ENCODE results near the gene CACNA1D.
A peak's percentile ranks its signal among the peaks of the same experiment; 100 is the strongest.
"Not testable (repeated sequence)": the region's sequence is repeated elsewhere in the genome, so short reads cannot be mapped to it uniquely, and the experiment has no call there.

CACNA1D gene

DNA sequence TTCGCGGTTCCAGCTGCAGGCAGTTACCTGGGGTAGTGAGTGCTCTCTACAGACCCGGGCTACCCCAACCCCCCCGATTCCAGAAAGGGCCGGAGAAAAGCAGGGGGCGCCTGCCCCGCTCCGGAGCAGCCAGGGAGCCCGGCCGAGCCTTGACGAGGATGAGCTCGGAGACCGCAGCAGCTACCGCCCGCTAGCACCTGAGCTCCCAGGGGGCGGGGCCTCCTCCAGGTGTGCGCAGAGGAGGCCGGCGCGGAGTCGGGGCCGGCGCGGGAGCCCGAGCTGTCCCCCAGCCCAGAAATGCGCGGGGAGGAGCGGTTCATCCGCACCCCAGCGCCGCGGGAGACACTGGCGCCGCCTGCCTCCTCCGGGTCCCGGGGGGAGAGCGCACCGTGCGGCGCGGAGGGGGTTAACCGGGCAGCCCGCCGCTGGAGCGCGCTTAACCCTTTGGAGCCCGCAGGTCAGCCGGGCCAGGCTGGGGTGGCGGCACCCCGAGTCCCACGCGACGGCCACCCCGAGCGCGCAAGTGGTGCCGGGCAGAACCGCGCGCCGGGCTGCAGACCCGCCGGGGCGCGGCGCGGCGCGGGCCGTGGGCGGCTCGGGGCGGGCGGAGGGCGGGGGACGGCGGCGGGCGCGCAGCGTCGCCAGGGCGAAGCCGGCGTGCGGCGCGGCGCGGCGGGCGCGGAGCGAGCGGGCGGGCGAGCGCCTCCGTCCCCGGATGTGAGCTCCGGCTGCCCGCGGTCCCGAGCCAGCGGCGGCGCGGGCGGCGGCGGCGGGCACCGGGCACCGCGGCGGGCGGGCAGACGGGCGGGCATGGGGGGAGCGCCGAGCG, at the start of gene CACNA1D:
TSS of gene CACNA1D (plus strand) at position 649 of the 829 bp plus-strand sequence. CDS start 556 bp downstream, outside the sequence.
- peak; percentile 21 for DNase-seq
- peak; percentile 36 for ATAC-seq

- ATAC-seq = no peak
- DNase-seq = no peak
These were observed 37.3 kb upstream of the CACNA1D start for GRCh38 chr3:53457068-53457467.

- DNase-seq (no peak), ATAC-seq (no peak)
These were observed 34.1 kb upstream of the CACNA1D start for GRCh38 chr3:53460326-53460725.

DNA sequence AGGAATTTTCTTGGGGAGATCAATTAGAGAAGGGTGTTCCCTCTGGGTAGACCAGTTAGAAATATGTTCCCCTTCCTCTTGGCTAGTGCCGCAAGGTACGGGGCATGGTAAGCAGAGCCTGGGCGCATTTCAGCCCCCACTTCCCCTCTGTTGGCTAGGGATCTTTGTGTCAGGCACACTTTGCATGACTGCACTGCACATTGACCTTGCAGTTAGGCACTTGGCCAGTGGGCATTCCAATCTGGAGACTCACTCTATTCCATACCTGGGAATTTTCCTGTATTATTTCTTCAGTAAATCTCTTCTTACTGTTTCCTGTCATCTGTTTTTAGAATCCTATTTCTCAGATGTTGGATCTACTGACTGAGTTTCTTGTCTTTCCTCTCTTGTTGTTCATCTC, 30.0 kb upstream of the CACNA1D start:
- no peak for ATAC-seq
- DNase-seq = no peak

DNA sequence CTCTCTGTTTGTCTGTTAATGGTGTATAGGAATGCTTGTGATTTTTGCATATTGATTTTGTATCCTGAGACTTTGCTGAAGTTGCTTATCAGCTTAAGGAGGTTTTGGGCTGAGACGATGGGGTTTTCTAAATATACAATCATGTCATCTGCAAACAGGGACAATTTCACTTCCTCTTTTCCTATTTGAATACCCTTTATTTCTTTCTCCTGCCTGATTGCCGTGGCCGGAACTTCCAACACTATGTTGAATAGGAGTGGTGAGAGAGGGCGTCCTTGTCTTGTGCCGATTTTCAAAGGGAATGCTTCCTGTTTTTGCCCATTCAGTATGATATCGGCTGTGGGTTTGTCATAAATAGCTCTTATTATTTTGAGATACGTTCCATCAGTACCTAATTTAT, 24.7 kb upstream of the CACNA1D start:
- DNase-seq, ATAC-seq: not testable (repeated sequence)

DNA sequence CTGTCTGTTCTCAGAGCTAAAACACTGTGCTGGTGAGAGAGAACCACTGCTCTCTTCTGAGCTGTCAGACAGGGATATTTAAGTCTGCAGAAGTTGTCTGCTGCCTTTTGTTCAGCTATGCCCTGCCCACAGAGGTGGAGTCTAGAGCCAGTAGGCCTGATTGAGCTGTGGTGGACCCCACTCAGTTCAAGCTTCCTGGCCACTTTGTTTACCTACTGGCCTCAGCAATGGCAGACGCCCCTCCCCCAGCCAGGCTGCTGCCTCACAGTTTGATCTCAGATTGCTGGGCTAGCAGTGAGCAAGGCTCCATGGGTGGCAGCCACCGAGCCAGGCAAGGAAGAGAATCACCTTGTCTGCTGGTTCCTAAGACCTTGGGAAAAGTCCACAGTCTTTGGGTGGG, 21.0 kb upstream of the CACNA1D start:
- ATAC-seq (no peak), DNase-seq (no peak)

- ATAC-seq, DNase-seq: not testable (repeated sequence)
These were observed 18.0 kb upstream of the CACNA1D start for GRCh38 chr3:53476372-53476771.

DNA sequence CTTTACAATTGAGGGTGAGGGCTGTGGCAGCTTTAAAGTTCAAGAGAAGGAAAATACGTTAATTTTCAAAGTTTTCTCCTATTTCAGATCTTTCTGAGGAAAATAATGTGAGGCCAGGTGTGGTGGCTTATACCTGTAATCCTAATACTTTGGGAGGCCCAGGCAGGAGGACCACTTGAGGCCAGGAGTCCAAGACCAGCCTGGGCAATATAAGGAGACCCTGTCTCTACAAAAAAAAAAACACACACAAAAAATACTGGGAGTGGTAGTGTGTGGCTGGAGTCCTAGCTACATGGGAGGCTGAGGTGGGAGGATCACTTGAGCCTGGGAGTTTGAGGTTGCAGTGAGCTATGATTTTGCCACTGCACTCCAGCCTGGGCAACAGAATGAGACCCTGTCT, 16.7 kb upstream of the CACNA1D start:
- ATAC-seq, DNase-seq: not testable (repeated sequence)

DNA sequence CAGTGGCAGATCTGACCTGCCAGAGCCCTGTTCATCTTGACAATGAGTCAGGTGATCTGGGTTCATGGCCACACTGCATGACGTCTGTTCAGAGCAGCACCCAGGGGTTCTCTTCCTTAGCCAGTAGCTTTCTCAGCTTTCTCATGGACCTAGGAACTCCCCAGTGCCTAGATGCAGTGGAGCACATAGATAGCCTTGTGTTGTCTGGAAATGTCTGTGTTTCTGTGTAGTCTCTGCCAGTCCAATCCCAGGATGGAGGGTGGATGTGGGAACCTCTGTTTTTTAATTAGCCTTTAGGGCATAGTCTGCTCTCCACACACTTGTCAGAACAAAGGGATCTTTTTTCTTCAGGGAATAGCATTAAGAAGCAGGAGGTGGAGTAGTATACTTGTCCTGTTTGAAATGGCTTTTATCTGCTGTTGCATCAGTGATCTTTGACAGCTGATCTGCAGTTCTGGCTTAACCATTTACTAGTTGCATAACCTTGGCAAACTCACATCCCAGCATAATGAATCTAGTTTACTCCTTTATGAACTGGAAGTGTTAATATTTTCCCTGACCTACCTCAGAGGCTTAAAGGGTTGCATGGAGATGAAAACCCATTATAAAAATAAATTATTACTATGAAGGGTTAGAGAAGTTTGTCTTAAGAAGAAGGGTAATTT, 16.1 kb upstream of the CACNA1D start:
- ATAC-seq = no peak
- DNase-seq = no peak

GRCh38 chr3:53478921-53479664, 15.3 kb upstream of the CACNA1D start:
- no peak for ATAC-seq
- DNase-seq = no peak

- DNase-seq = no peak
- no peak for ATAC-seq
These were observed 12.2 kb upstream of the CACNA1D start for GRCh38 chr3:53482227-53482626.

- no peak for ATAC-seq
- DNase-seq = no peak
These were observed 10.6 kb upstream of the CACNA1D start for GRCh38 chr3:53483821-53484220.

DNA sequence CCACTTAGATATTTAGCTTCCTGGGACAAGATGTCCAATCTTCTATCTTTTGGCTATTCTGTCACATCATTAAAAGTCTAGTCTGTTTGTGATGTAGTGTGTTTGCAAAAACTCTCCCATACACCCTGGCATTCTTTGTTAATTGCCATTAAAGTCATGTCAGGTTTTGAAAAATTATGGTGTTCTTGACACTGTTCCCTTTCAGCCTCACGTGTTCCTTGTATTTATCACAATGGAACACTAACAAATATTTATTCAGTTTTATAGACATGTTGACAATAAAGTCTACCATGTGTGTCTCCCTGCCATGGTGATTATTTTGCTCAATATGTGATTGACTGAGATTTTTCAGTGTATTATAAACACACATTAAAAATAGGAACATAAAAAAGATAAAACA, 9.4 kb upstream of the CACNA1D start:
- no peak for ATAC-seq
- no peak for DNase-seq

GRCh38 chr3:53485675-53486403, 8.6 kb upstream of the CACNA1D start:
- DNase-seq (no peak), ATAC-seq (no peak)

- DNase-seq (no peak), ATAC-seq (no peak)
These were observed 7.3 kb upstream of the CACNA1D start for GRCh38 chr3:53486961-53487654.

DNA sequence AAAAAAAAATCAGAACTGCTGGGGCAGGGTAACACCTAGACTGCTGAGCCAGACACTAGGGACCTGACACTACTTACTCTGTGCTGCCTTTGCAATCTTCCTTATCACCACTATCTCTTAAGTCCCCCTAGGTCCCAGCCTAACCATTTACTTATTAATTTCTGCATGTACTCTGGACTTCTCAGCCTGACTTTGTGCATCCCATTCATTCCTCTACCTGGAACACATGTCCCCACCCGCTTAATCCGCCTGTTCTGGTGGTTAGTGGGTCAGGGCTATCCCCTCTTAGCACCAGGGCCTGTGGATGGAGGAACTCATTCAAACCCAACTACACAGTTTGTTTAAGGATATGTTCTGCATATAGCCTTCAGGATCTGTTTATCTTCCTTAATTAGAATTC, 5.0 kb upstream of the CACNA1D start:
- ATAC-seq (no peak), DNase-seq (no peak)

DNA sequence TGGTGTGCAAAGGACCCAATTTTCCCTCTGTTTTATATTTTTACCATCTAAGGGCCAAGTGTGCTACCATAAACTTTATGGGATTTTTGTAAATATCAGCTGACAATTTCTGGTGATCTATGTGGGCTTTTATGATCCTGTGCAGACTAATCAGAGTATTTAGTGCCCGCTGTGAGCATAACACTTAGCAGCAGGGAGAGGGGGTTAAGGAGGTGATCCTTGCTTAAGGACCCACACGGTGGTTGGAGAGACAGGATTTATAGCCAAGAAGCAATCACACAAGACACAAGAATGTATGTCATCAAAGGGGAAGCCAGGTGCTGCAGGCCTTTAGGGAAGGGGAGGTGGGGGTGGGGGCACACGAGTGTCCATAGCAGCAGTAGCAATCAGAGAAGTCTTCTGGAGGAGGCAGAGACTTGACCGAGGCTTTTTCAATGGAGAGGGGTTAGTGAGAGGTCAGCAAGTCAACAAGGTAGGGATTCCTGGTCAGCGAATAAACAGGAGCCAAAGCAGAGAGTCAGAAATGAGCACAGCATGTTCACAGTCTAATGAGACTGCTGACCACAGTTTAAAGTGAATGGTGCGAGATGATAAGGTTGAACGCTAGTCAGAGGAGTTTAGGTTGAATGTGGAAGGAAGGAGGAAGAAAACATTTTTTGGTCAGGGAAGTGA, 4.5 kb upstream of the CACNA1D start:
- ATAC-seq (no peak), DNase-seq (no peak)

- ATAC-seq (no peak), DNase-seq (no peak)
These were observed 3.9 kb upstream of the CACNA1D start for GRCh38 chr3:53490459-53490968.

GRCh38 chr3:53491276-53491675, 3.1 kb upstream of the CACNA1D start:
- DNase-seq (no peak), ATAC-seq (no peak)

- ATAC-seq (no peak), DNase-seq (no peak)
These were observed 832 bp upstream of the CACNA1D start for GRCh38 chr3:53493595-53493962.

GRCh38 chr3:53495146-53495519, 722 bp downstream of the CACNA1D start:
- no peak for DNase-seq

More at GRCh38 chr3:53495146-53495519, 722 bp downstream of the CACNA1D start:
- ATAC-seq = no peak
